Coronary artery (tissue), 2 donors: ENCODE measurements around the gene ARL3.

ENCODE experiments used
- DNase-seq: peaks from one replicate; pipeline ENCODE4 v3.0.0-alpha.2; 2017; ENCODE audit warnings: low spot score
- H3K27ac ChIP-seq, 2 donors: fragments of 200-600 bp; sonication (generic); one replicate each; pipeline ENCODE4 v1.5.1; 2016 to 2019
- H3K4me3 ChIP-seq: fragments of 200-600 bp; sonication (generic); 2 replicates; pipeline ENCODE4 v1.5.1; 2016; ENCODE audit warnings: mild to moderate bottlenecking, moderate library complexity
- CTCF ChIP-seq: fragments of 200-600 bp; sonication (generic); IDR thresholded peaks from one replicate; pipeline ENCODE4 v1.5.1; 2019; ENCODE audit warnings: antibody characterized with exemption

The ARL3 gene

GRCh38 chr10:102629661-102630614 is 84.3 kb downstream of the ARL3 start:
- no peak for TF ChIP-seq CTCF
- H3K4me3 ChIP-seq = no peak overlapping the region
- peak overlapping the region; percentile 82 to 86 for H3K27ac ChIP-seq
- no peak for DNase-seq

- Histone ChIP-seq H3K4me3 (no peak overlapping the region), H3K27ac (peak overlapping the region; percentile 82 to 86)
- TF ChIP-seq CTCF = no peak
- DNase-seq = no peak
These were observed 85.7 kb downstream of the ARL3 start for GRCh38 chr10:102628451-102628911.

- no peak for DNase-seq
- no peak for TF ChIP-seq CTCF
- H3K4me3 ChIP-seq = no peak overlapping the region
- H3K27ac ChIP-seq = peak overlapping the region; percentile 82 to 86
These were observed 86.4 kb downstream of the ARL3 start for GRCh38 chr10:102627736-102628293.

- H3K27ac ChIP-seq = peak overlapping the region; percentile 82 to 86
- H3K4me3 ChIP-seq = no peak overlapping the region
- no peak for DNase-seq
- no peak for TF ChIP-seq CTCF
These were observed 86.9 kb downstream of the ARL3 start for GRCh38 chr10:102627291-102627735.

- no peak for TF ChIP-seq CTCF
- Histone ChIP-seq H3K27ac (peak overlapping the region; percentile 73 to 82), H3K4me3 (no peak overlapping the region)
- no peak for DNase-seq
These were observed 88.0 kb downstream of the ARL3 start for GRCh38 chr10:102626026-102626685.

- Histone ChIP-seq H3K27ac (peak overlapping the region; percentile 73 to 82), H3K4me3 (no peak overlapping the region)
- TF ChIP-seq CTCF = no peak
- DNase-seq = no peak
These were observed 89.2 kb downstream of the ARL3 start for GRCh38 chr10:102624751-102625645.
